Astrocyte of the spinal cord (primary cell): ENCODE measurements around the gene HPD.
A peak's percentile ranks its signal among the peaks of the same experiment; 100 is the strongest.

Experiments used
- DNase-seq: peaks from one replicate; pipeline ENCODE4 v3.0.0; 2011; ENCODE audit warnings: low read depth, low spot score
- H3K4me3 ChIP-seq: 2 replicates; pipeline ENCODE4 v1.5.1; 2011; ENCODE audit warnings: low read depth, mild to moderate bottlenecking, low read length, moderate library complexity
- in situ Hi-C: cut with HindIII; loops from 2 replicates; pipeline ENCODE4 v1.10.0; 2017; ENCODE audit warnings: low sequenced_read_pairs
- TF ChIP-seq, protein P1 (sequence below): IDR thresholded peaks from 2 replicates; pipeline ENCODE4 v1.5.1; 2012; ENCODE audit warnings: low read depth, mild to moderate bottlenecking, low read length, inconsistent platforms

The HPD gene

DNA sequence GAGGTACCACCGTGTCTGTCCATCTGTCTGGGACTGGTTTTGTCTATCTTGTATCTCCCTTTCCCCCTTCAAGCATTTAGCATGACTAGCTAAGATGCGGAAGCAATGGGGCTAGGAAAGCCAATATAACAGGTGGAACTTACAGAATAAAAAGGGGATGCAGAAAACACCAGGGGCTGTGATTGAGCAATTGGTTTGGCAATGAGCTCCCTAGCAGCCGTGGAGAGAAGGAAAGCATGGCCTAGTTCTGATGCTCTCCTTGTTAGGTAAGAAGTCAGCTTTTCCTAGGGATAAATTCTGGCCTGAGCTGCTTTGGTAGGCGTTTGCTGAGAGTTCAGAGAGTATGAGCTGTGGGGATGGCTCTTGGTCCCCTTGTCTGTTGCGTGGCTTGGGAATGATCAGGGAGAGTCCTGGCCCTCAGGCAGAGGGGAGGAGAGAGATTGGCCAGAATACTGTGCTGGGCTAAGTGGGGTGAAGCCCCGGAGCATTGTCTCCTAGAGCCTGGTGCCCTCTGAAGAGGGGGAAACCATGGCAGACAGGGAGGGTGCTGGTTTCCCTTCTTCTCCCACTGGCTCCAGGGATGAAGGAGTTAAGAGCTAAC is 47.7 kb downstream of the HPD start:
- peak overlapping the region; percentile 65 for H3K4me3 ChIP-seq
- TF ChIP-seq, protein P1, sequence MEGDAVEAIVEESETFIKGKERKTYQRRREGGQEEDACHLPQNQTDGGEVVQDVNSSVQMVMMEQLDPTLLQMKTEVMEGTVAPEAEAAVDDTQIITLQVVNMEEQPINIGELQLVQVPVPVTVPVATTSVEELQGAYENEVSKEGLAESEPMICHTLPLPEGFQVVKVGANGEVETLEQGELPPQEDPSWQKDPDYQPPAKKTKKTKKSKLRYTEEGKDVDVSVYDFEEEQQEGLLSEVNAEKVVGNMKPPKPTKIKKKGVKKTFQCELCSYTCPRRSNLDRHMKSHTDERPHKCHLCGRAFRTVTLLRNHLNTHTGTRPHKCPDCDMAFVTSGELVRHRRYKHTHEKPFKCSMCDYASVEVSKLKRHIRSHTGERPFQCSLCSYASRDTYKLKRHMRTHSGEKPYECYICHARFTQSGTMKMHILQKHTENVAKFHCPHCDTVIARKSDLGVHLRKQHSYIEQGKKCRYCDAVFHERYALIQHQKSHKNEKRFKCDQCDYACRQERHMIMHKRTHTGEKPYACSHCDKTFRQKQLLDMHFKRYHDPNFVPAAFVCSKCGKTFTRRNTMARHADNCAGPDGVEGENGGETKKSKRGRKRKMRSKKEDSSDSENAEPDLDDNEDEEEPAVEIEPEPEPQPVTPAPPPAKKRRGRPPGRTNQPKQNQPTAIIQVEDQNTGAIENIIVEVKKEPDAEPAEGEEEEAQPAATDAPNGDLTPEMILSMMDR: no peak
- DNase-seq: no peak
- in situ Hi-C loops: no loop called here

DNA sequence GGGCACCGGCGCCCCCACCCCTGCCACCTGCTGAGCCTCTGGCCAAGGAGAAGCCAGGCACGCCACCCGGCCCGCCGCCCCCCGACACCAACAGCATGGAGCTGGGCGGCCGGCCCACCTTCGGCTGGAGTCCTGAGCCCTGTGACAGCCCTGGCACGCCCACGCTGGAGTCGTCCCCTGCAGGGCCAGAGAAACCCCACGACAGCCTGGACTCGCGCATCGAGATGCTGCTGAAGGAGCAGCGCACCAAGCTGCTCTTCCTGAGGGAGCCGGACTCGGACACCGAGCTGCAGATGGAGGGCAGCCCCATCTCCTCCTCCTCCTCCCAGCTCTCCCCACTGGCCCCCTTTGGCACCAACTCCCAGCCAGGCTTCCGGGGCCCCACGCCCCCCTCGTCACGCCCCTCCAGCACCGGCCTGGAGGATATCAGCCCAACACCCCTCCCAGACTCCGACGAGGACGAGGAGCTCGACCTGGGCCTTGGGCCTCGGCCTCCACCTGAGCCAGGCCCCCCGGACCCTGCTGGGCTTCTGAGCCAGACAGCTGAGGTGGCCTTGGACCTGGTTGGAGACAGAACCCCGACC is 48.3 kb downstream of the HPD start:
- H3K4me3 ChIP-seq: no peak overlapping the region
- in situ Hi-C loops: no loop called here
- no peak for DNase-seq
- TF ChIP-seq, protein P1: no peak

DNA sequence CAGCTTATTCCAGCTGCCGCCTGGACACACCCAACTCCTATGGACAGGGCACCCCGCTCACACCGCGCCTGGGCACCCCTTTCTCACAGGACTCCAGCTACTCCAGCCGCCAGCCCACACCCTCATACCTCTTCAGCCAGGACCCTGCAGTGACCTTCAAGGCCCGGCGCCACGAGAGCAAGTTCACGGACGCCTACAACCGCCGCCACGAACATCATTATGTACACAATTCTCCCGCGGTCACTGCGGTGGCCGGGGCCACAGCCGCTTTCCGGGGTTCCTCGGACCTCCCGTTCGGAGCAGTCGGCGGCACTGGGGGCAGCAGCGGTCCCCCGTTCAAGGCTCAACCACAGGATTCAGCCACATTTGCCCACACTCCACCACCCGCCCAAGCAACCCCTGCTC is 48.9 kb downstream of the HPD start:
- no peak overlapping the region for H3K4me3 ChIP-seq
- no peak for DNase-seq
- TF ChIP-seq, protein P1: no peak
- in situ Hi-C loops: no loop called here

DNA sequence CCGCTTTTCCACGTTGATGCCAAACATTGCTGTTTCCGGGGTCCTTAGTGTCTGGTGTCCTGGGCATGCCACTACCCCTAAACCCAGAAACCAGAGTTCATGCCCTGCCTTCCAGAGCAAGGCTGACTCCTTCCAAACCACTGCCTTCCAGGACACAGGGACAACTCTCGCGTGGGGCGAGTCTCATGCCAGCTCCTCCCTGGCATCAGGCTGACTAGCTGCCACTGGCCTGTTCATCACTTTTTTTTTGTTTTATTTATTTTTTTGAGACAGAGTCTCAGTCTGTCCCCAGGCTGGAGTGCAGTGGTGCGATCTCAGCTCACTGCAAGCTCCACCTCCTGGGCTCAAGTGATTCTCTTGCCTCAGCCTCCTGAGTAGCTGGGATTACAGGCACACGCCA is 50.0 kb downstream of the HPD start:
- in situ Hi-C loops: no loop called here
- no peak for DNase-seq
- TF ChIP-seq, protein P1: no peak
- H3K4me3 ChIP-seq: no peak overlapping the region

DNA sequence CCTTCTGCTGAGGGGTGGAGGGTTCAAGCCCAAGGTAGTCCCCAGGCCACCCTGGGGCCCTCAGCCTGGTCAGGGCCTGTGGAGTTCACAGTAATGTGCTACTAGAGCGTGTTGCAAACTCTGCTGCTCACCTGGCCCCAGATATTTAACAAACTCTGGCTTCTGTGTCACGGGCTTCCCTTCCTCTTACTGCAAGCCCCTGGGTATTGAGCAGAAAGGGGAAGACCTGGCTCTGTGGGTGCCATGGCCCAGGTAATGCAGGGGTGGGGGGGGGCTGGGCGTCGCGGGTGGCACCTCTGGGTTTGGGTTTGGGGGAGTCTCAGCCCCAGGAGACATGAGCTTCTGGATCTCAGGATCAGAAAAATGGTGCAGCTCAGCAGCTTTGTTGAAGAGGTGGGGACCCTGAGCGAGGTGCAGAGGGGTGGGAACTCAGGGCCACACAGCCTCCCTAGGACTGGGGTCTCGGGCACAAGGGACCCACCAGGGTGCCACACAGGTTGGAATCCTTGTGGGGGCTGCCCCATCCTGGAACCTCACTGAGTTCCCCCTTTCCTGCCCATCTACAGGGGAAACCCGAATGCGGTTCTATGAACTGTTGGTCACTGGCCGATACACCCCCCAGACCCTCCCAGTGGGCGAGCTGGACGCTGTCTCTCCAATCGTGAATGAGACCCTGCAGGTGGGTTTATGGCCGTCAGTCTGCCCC is 50.9 kb downstream of the HPD start:
- no peak for DNase-seq
- TF ChIP-seq, protein P1: no peak
- in situ Hi-C loops: no loop called here
- no peak overlapping the region for H3K4me3 ChIP-seq

DNA sequence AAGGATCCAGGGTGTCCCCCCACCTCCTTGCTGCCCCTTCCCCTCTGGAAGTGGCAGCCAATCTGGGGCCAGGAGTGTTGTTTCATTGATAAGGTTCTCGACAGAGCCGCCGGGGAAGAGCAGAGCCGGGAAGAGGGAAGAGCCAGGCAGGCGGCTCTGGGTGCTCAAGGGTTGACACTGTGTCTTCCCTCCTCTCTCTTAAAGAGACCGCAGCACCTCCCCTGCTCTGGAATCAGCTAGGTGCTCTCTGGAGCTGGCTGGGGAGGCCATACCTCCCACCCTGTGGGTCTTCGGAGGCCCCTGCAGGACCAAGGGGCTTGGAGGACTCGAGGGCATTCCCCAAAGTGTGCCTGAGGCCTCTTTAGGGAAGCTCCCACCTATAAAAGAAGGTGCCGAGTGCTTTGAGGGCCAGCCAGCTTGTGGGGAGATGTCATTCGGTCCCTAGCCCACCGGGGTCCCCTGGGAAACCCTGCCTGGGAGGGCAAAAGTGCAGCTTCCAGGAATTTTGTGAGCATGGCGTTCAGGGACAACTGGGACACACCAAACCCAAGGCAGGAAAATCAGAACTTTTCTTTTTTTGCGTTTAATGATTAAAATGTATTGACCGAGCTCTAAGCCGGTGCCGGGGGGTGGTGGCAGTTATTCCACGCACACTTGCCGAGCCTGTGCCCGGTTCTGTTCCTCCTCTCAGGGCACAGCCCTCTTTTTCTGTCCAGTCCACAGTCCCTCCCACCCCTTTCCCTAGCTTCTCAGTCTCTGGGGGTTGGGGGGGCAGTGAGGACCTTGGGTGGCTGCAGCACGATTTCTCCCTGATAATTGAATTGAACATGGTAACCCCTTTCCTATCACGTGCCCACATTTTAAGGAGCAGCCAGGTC is 51.9 kb downstream of the HPD start:
- H3K4me3 ChIP-seq: peak overlapping the region; percentile 69
- peak; percentile 24 for DNase-seq
- TF ChIP-seq, protein P1: no peak
- in situ Hi-C loops: no loop called here
